ENCODE measurements around the gene OSBPL6.

OSBPL6 gene

DNA sequence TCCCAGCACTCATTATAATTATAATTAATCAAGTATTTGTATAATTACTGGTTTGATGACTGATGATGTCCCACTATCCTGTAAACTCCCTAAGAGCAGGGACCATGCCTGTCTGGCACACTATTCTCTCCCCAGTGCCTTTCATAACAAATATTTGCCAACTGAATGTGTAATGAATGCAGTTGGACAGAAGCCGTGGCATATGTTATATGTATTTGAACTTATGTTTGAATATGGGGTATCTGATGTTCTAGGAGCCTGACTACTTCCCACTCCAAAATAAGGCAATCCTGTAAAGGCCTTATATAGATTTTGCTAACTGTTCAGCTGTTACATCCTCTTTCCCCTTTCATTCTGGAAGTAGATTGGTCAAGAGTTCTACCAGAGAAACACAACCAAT is 19.7 kb downstream of the OSBPL6 start:
- Mint-ChIP-seq H3K4me3 (no peak overlapping the region), H3K9me3 (no peaks in the 10 kb centered on the region), H3K27ac (no peak overlapping the region), H3K4me1 (no peaks in the 10 kb centered on the region), H3K36me3 (no peaks in the 10 kb centered on the region)
- DNase-seq (ENCODE audit: low spot score in 2 of 2), result no peak
- no peak for ATAC-seq

- Mint-ChIP-seq H3K4me3 (no peak overlapping the region), H3K27ac (no peak overlapping the region), H3K9me3 (no peaks in the 10 kb centered on the region), H3K4me1 (no peaks in the 10 kb centered on the region), H3K36me3 (no peaks in the 10 kb centered on the region)
- DNase-seq (ENCODE audit: low spot score in 2 of 2), result no peak
- no peak for ATAC-seq
Measured at GRCh38 chr2:178219247-178219646, 24.9 kb downstream of the OSBPL6 start.

GRCh38 chr2:178220814-178221213 is 26.5 kb downstream of the OSBPL6 start:
- Mint-ChIP-seq H3K9me3 (no peaks in the 10 kb centered on the region), H3K4me1 (no peaks in the 10 kb centered on the region), H3K27ac (no peak overlapping the region), H3K36me3 (no peaks in the 10 kb centered on the region), H3K4me3 (no peak overlapping the region)
- ATAC-seq, result no peak
- no peak for DNase-seq (ENCODE audit: low spot score in 2 of 2)

DNA sequence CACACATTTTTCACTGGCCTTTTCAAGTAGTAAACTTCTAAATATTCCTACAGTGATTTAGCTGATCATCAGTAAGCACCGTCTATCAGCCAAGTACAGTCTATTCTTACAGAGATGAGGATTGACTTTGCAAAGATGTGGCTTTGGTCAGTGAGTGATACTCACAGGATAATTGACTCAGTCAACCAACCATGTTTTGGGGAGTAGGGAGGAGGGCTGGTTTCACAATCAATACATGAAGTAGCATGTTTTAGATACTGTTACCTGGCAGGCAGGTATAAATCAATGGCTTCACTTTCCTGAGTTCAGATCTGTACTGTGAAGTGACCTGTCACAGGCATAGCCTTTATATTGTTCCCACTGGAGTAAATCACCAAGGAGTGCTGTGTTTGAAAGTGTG is 27.2 kb downstream of the OSBPL6 start:
- Mint-ChIP-seq H3K4me3 (no peak overlapping the region), H3K27ac (no peak overlapping the region), H3K4me1 (no peaks in the 10 kb centered on the region), H3K9me3 (no peaks in the 10 kb centered on the region), H3K36me3 (no peaks in the 10 kb centered on the region)
- no peak for ATAC-seq
- DNase-seq (ENCODE audit: low spot score in 2 of 2), result no peak

GRCh38 chr2:178223806-178224205 is 29.5 kb downstream of the OSBPL6 start:
- H3K4me3 Mint-ChIP-seq, result no peak overlapping the region
- H3K36me3 Mint-ChIP-seq, result no peaks in the 10 kb centered on the region
- H3K4me1 Mint-ChIP-seq, result no peaks in the 10 kb centered on the region
- ATAC-seq (no peak), DNase-seq (ENCODE audit: low spot score in 2 of 2) (no peak)
- no peak overlapping the region for H3K27ac Mint-ChIP-seq
- H3K9me3 Mint-ChIP-seq, result no peaks in the 10 kb centered on the region

GRCh38 chr2:178225006-178225805 is 30.9 kb downstream of the OSBPL6 start:
- ATAC-seq (no peak), DNase-seq (ENCODE audit: low spot score in 2 of 2) (no peak)
- Mint-ChIP-seq H3K4me3 (no peak overlapping the region), H3K36me3 (no peaks in the 10 kb centered on the region), H3K27ac (no peak overlapping the region), H3K9me3 (no peaks in the 10 kb centered on the region), H3K4me1 (no peaks in the 10 kb centered on the region)

DNA sequence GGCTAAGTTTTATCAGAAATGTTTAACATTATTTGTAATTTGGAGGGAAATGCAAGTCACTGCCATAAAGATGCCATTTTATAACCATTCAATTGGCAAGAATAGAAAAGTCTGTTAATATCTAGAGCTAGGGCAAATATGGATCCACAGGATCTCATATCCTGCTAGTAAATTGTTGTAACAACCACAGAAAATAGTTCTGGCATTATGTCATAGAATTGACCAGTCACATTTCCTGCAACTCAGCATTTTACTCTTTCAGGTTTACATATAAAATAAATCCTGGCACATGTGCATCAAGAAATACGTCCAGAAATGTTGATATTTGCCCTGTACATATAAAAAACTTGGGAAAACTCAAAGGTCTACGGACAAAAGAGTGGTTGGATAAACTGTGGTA is 32.9 kb downstream of the OSBPL6 start:
- DNase-seq (ENCODE audit: low spot score in 2 of 2), result no peak
- Mint-ChIP-seq H3K4me3 (no peak overlapping the region), H3K27ac (no peak overlapping the region), H3K4me1 (no peaks in the 10 kb centered on the region), H3K36me3 (no peaks in the 10 kb centered on the region), H3K9me3 (no peaks in the 10 kb centered on the region)
- no peak for ATAC-seq

DNA sequence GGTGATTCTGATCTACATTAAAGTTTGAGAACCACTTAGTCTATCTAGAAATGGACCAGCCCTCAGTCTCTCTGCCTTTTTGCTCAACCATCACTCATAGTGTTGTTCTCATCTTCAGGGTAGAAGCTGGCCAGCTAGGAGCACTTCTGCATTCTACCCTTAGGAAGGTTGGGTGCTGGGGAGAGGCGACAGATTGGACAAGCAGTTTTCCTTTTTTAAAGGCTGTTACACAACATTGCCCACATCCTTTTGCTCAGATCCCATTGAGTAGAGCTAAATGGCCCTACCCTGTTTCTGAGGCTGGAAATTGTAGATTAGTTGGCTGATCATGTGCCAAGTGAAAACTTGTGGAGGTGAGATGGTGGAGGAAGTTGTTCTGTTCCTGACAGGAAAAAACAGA is 35.6 kb downstream of the OSBPL6 start:
- H3K27ac Mint-ChIP-seq, result no peak overlapping the region
- DNase-seq (ENCODE audit: low spot score in 2 of 2) (no peak), ATAC-seq (no peak)
- H3K9me3 Mint-ChIP-seq, result no peaks in the 10 kb centered on the region
- no peaks in the 10 kb centered on the region for H3K4me1 Mint-ChIP-seq
- no peak overlapping the region for H3K4me3 Mint-ChIP-seq
- no peaks in the 10 kb centered on the region for H3K36me3 Mint-ChIP-seq

GRCh38 chr2:178230396-178230795 is 36.1 kb downstream of the OSBPL6 start:
- no peaks in the 10 kb centered on the region for H3K9me3 Mint-ChIP-seq
- ATAC-seq (no peak), DNase-seq (ENCODE audit: low spot score in 2 of 2) (no peak)
- H3K4me1 Mint-ChIP-seq, result no peaks in the 10 kb centered on the region
- no peak overlapping the region for H3K4me3 Mint-ChIP-seq
- no peak overlapping the region for H3K27ac Mint-ChIP-seq
- H3K36me3 Mint-ChIP-seq, result no peaks in the 10 kb centered on the region

GRCh38 chr2:178233428-178233827 is 39.1 kb downstream of the OSBPL6 start:
- no peak overlapping the region for H3K27ac Mint-ChIP-seq
- ATAC-seq, result no peak
- H3K4me1 Mint-ChIP-seq, result no peaks in the 10 kb centered on the region
- no peak for DNase-seq (ENCODE audit: low spot score in 2 of 2)
- H3K9me3 Mint-ChIP-seq, result no peaks in the 10 kb centered on the region
- no peak overlapping the region for H3K4me3 Mint-ChIP-seq
- H3K36me3 Mint-ChIP-seq, result no peaks in the 10 kb centered on the region

DNA sequence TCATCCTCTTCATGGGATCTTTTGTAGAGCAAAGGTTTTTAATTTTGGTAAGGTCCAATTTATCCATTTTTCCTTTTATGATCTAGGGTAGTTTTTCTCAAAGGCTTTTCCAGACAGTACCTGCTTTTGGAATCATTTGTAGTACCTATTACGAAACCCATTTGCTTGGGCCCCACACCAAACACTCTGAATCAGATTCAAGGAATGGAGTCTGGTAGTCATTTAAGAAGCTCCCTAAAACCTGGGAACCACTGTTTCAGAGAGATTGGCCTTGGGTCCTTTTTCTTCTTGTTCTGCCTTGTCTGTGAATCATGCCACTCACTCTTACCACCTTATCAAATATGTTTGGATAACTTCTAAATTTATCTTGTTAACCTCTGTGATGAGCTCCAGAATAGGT is 40.3 kb downstream of the OSBPL6 start:
- no peak overlapping the region for H3K4me3 Mint-ChIP-seq
- ATAC-seq (no peak), DNase-seq (ENCODE audit: low spot score in 2 of 2) (no peak)
- H3K9me3 Mint-ChIP-seq, result no peaks in the 10 kb centered on the region
- no peaks in the 10 kb centered on the region for H3K36me3 Mint-ChIP-seq
- H3K27ac Mint-ChIP-seq, result no peak overlapping the region
- no peaks in the 10 kb centered on the region for H3K4me1 Mint-ChIP-seq

DNA sequence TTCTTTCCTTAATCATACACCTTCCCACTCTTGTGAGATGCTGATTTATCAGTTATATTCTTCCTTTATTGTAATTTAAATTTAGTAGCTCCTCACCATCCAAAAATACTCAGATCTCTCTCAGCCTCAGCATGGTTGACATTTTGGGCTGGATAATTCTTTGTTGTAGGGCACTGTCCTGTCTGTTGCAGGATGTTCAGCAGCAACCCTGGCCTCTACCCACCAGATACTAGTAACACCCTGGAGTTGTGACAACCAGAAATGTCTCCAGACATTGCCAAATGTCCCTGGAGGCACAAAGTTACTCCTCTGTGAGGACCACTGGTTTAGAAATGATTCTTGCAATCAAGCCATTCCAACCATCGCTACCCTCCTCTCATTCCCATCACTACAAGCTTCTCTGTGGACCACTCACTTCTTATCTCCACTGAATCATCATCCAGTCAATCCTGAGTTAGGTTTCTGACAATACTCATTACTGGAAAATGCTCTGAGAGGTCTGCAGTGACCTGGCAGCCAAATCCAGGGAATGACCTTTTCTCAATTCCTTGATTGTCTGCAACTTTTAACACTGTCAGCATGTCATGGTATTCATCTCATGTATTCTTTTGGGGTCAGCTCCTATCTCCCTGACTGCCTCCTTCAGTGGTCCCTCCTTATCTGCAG is 43.3 kb downstream of the OSBPL6 start:
- Mint-ChIP-seq H3K36me3 (no peaks in the 10 kb centered on the region), H3K9me3 (no peaks in the 10 kb centered on the region), H3K4me3 (no peak overlapping the region), H3K4me1 (no peaks in the 10 kb centered on the region), H3K27ac (no peak overlapping the region)
- DNase-seq (ENCODE audit: low spot score in 2 of 2) (no peak), ATAC-seq (no peak)

- no peaks in the 10 kb centered on the region for H3K9me3 Mint-ChIP-seq
- DNase-seq (ENCODE audit: low spot score in 2 of 2) (no peak), ATAC-seq (no peak)
- no peaks in the 10 kb centered on the region for H3K36me3 Mint-ChIP-seq
- H3K4me1 Mint-ChIP-seq, result no peaks in the 10 kb centered on the region
- H3K4me3 Mint-ChIP-seq, result no peak overlapping the region
- H3K27ac Mint-ChIP-seq, result no peak overlapping the region
Measured at GRCh38 chr2:178238154-178238521, 43.8 kb downstream of the OSBPL6 start.

DNA sequence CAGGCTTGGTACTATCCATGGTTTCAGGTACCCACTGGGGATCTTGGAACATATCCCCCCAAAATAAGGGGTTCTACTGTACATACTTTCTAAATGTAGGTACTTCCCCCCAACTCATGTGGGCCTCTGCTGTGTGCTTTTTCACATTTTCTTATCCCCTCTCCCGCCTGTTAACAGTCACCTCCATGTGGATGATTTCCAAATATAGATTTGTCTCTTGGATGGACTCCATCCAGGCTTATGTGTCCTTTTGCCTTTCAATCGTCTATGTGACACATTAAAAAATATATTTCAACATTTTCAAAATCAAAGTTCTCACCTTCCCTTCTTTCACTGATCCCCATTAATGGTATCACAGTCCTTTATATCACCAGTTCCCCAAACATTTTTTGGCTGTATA is 44.4 kb downstream of the OSBPL6 start:
- no peaks in the 10 kb centered on the region for H3K4me1 Mint-ChIP-seq
- H3K27ac Mint-ChIP-seq, result no peak overlapping the region
- DNase-seq (ENCODE audit: low spot score in 2 of 2), result no peak
- no peak overlapping the region for H3K4me3 Mint-ChIP-seq
- no peaks in the 10 kb centered on the region for H3K36me3 Mint-ChIP-seq
- H3K9me3 Mint-ChIP-seq, result no peaks in the 10 kb centered on the region
- ATAC-seq, result no peak

DNA sequence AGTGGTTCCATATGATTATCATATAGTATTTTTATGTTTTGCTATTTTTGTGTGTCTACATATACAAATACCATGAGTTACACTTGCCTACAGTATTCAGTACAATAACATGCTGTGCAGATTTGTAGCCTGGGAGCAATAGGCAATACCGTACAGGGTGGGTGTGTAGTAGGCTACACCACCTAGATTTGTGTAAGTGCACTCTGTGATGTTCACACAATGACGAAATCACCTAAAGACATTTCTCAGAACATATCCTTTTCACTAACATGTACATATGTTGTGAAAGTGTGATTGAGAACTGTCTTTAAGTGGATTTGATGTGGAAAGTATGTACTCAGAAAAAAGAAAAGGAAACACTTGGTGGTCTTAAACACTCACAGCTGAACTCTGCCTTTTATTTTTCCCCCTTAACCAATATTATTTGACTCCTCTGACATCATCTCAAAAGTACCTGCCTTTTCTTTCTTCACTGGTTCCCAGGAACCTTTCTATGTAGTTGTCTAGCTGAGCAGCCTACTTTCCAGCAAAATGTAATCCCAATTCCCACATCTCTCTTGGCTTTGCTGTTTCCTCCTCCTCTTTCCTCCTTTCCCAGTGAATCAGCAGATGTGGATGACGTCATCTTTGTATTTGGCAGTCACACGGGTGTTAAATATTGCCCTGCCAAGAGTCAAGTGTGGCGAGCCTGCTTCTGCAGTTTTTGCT is 47.7 kb downstream of the OSBPL6 start:
- no peak for DNase-seq (ENCODE audit: low spot score in 2 of 2)
- H3K4me1 Mint-ChIP-seq, result no peaks in the 10 kb centered on the region
- H3K9me3 Mint-ChIP-seq, result no peaks in the 10 kb centered on the region
- no peak overlapping the region for H3K4me3 Mint-ChIP-seq
- no peaks in the 10 kb centered on the region for H3K36me3 Mint-ChIP-seq
- no peak for ATAC-seq
- no peak overlapping the region for H3K27ac Mint-ChIP-seq

GRCh38 chr2:178242552-178242883 is 48.2 kb downstream of the OSBPL6 start:
- Mint-ChIP-seq H3K36me3 (no peaks in the 10 kb centered on the region), H3K9me3 (no peaks in the 10 kb centered on the region), H3K4me3 (no peak overlapping the region), H3K27ac (no peak overlapping the region), H3K4me1 (no peaks in the 10 kb centered on the region)
- DNase-seq (ENCODE audit: low spot score in 2 of 2) (no peak), ATAC-seq (no peak)

Data from stimulated activated effector memory CD8-positive, alpha-beta T cell treated with anti-CD3 and anti-CD28 coated beads, Interleukin-12 subunit alpha, Interleukin-12 subunit beta, amount 100 ng/mL, for 72 hours (primary cell).